Stomach (tissue), 4 donors: ENCODE data around the gene NR4A1.

Source experiments
- CTCF ChIP-seq, 7 experiments: fragments of 450-650 bp in 4 of 7; fragments of 200-600 bp in 3 of 7; sonication (generic) in 3 of 7; IDR thresholded peaks; one replicate each; pipeline ENCODE4 v1.5.1; 2016 to 2019; ENCODE audit warnings: antibody characterized with exemption in 7 of 7, control low read depth in 2 of 7, mild to moderate bottlenecking in 1 of 7
- POLR2A ChIP-seq, 4 donors: fragments of 450-650 bp; IDR thresholded peaks; one replicate each; pipeline ENCODE4 v1.6.1; 2016; ENCODE audit warnings: antibody characterized with exemption in 4 of 4, control low read depth in 2 of 4, mild to moderate bottlenecking in 1 of 4, moderate library complexity in 1 of 4
- POLR2AphosphoS5 ChIP-seq, 3 donors: sonication (generic); formaldehyde crosslinking; IDR thresholded peaks; one replicate each; pipeline ENCODE4 v1.6.1; 2016; ENCODE audit warnings: antibody characterized with exemption in 3 of 3

GRCh38 chr12:52083638-52083996 is 32.4 kb downstream of the NR4A1 start:
- TF ChIP-seq CTCF (IDR thresholded peaks at IDR 0.05) (peak in 1 of 7 experiments; percentile 46), POLR2AphosphoS5 (IDR thresholded peaks at IDR 0.05) (no peak), POLR2A (IDR thresholded peaks at IDR 0.05) (no peak)
